ENCODE data around the gene SRI. TPM values are rescaled to one million over a fixed set of nuclear protein-coding genes. Genes with fewer than 3 reads are reported as not detected.
A peak's percentile ranks its signal among the peaks of the same experiment; 100 is the strongest.

Gene SRI
- total and polyA plus RNA-seq, 9 donors: 45.4 to 151 (median 82.4) TPM

GRCh38 chr7:88243345-88243909 lies 23.6 kb upstream of the SRI start:
- Histone ChIP-seq H3K27ac (no peak overlapping the region), H3K36me3 (no peaks in the 10 kb centered on the region), H3K27me3 (peaks cover 2% of the 10 kb centered on the region), H3K9me3 (no peaks in the 10 kb centered on the region), H3K4me3 (no peak overlapping the region), H3K4me1 (ENCODE audit: insufficient read depth) (peaks cover 2% of the 10 kb centered on the region)
- DNase-seq: peak in 1 of 5 donors; percentile 17
- no peak for TF ChIP-seq POLR2A (IDR thresholded peaks at IDR 0.05)
- TF ChIP-seq, protein P1, sequence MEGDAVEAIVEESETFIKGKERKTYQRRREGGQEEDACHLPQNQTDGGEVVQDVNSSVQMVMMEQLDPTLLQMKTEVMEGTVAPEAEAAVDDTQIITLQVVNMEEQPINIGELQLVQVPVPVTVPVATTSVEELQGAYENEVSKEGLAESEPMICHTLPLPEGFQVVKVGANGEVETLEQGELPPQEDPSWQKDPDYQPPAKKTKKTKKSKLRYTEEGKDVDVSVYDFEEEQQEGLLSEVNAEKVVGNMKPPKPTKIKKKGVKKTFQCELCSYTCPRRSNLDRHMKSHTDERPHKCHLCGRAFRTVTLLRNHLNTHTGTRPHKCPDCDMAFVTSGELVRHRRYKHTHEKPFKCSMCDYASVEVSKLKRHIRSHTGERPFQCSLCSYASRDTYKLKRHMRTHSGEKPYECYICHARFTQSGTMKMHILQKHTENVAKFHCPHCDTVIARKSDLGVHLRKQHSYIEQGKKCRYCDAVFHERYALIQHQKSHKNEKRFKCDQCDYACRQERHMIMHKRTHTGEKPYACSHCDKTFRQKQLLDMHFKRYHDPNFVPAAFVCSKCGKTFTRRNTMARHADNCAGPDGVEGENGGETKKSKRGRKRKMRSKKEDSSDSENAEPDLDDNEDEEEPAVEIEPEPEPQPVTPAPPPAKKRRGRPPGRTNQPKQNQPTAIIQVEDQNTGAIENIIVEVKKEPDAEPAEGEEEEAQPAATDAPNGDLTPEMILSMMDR (IDR thresholded peaks at IDR 0.05): peak in 2 of 3 donors; percentile 37 to 51
- 19 to 23% (median 21%) methylated on average over 2 of the region's 2 CpGs for WGBS, 3 donors
- intact Hi-C loops (cut with DNase I): no loop called here

DNA sequence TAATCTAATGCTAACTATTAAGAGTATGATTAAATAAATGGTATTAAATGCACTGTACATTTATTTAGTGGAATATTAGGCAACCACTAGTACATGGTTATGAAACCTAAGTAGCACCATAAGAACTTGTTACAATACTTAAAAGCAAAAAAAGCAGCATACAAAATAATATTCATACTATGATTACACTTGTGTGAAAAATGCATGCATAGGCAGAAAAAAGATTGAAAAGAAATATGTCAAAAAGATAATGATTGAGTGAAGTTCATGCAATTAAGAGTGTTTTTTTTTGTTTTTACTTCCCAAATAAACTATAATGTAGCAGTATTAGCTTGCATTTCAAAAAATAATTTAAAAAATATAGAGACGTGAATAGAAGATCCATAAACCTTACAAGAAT lies 20.0 kb upstream of the SRI start:
- WGBS, 3 donors: 80 to 84% (median 83%) methylated on average over 1 of the region's 1 CpG
- TF ChIP-seq EP300 (IDR thresholded peaks at IDR 0.05) (no peak), POLR2A (IDR thresholded peaks at IDR 0.05) (no peak)
- TF ChIP-seq, protein P1 (IDR thresholded peaks at IDR 0.05): no peak
- intact Hi-C loops (cut with DNase I): no loop called here

DNA sequence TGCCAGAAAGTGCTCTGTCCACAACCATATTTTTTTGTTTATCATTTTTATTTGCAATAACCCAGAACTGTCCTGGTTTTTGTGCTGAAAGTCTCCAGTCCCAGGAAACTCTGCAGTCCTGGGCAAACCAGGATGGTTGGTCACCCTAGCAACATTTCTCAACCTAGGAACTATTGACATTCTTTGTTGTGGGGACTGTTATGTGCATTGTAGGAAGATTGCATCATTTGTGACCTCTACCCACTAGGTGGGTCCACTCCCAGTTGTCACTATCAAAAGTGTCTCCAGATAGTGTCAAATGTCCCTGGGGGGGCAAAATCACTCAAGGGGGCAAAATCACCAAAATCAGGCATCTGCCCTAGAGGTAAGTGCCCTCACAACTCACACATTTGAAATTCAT lies 14.0 kb upstream of the SRI start:
- Histone ChIP-seq H3K4me1 (ENCODE audit: insufficient read depth) (no peaks in the 10 kb centered on the region), H3K27ac (no peak overlapping the region), H3K36me3 (no peaks in the 10 kb centered on the region), H3K27me3 (peaks cover 2% of the 10 kb centered on the region), H3K9me3 (peaks cover 0 to 3% of the 10 kb centered on the region in 2 donors), H3K4me3 (no peak overlapping the region)
- DNase-seq: no peak
- intact Hi-C loops (cut with DNase I): no loop called here
- TF ChIP-seq, protein P1 (IDR thresholded peaks at IDR 0.05): no peak
- TF ChIP-seq POLR2A (IDR thresholded peaks at IDR 0.05): no peak
- TF ChIP-seq EP300 (IDR thresholded peaks at IDR 0.05): no peak

More for the DNA sequence above, 20.0 kb upstream of the SRI start:
- no peaks in the 10 kb centered on the region for H3K9me3 ChIP-seq
- H3K36me3 ChIP-seq: no peaks in the 10 kb centered on the region
- H3K4me3 ChIP-seq: no peak overlapping the region
- peaks cover 2% of the 10 kb centered on the region for H3K27me3 ChIP-seq
- peaks cover 2% of the 10 kb centered on the region for H3K4me1 ChIP-seq (ENCODE audit: insufficient read depth)
- H3K27ac ChIP-seq: no peak overlapping the region
- no peak for DNase-seq

- peaks cover 0 to 3% of the 10 kb centered on the region in 2 donors for H3K9me3 ChIP-seq
- 76 to 81% (median 79%) methylated on average over 5 of the region's 5 CpGs for WGBS, 3 donors
- H3K27me3 ChIP-seq: no peaks in the 10 kb centered on the region
- no peaks in the 10 kb centered on the region for H3K36me3 ChIP-seq
- H3K4me3 ChIP-seq: no peak overlapping the region
- H3K4me1 ChIP-seq (ENCODE audit: insufficient read depth): no peaks in the 10 kb centered on the region
- no peak overlapping the region for H3K27ac ChIP-seq
- no peak for DNase-seq
- no peak for TF ChIP-seq POLR2A (IDR thresholded peaks at IDR 0.05)
- TF ChIP-seq, protein P1 (IDR thresholded peaks at IDR 0.05): no peak
- TF ChIP-seq EP300 (IDR thresholded peaks at IDR 0.05): no peak
- intact Hi-C loops (cut with DNase I): no loop called here
Measured at GRCh38 chr7:88230646-88231045, 10.8 kb upstream of the SRI start.
